OCI-LY3 (cell line): Measurements from ENCODE around the gene HSD3B1.

ENCODE experiments used
- CTCF ChIP-seq: fragments of 200-600, 300-600 bp; sonication (generic); IDR thresholded peaks from 2 replicates; pipeline ENCODE4 v1.5.1; 2014; ENCODE audit warnings: antibody characterized with exemption, low read length, low read depth
- EZH2phosphoT487 ChIP-seq: fragments of 200-600 bp; shearing (Covaris generic); IDR thresholded peaks from 2 replicates; pipeline ENCODE4 v1.6.1; 2018; ENCODE audit warnings: antibody characterized with exemption, mixed run types, low read depth

GRCh38 chr1:119547805-119548204 lies 40.8 kb downstream of the HSD3B1 start:
- TF ChIP-seq CTCF (no peak), EZH2phosphoT487 (no peak)
